Measurements from ENCODE around the gene ZNF121. TPM values are rescaled to one million over a fixed set of nuclear protein-coding genes. Genes with fewer than 3 reads are reported as not detected.

Gene ZNF121
- total and polyA plus RNA-seq, 2 donors (not counting 1 experiment from before 2014, with no cell fraction given): 7.1 to 48.0 TPM

DNA sequence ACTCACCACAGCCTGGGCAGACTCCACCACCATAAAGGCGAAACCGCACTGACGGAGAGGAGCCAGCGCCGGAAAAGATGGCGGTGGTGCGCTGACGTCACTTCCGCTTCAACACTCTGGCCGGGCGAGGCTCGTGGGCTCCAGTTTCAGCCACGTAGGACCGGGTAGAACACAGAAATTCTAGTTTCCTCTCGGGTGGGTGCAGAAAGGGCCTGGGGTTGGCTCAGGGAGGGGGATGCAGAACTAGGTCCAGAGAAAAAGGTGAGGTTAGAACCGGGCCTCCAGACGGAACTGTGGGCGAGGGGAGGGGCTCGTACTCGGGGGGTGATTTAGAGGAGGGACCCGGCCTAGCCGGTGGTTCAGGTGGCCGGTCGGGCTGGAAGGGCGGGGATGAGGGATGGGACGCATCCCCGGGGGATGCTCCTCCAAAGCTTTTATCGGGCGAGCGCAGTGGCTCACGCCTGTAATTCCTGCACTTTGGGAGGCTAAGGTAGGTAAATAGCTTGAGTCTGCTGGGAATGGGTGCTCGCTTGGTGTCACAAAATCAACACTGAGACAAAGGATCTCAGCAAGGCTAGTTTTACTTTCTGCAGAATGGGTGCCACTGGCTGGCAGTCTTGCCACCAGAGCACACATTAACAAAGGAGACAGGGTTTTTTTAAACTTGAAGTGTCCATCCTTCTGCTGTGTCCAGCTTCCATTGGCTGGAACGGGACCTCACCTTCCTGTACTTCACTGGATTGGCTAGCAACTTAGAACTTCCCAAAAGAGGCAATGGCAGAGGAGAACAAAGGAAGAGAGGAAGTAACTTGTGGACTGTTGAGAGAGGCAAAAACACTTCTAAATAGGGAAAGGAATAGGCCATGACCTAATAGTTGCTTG is 37.1 kb upstream of the ZNF121 start, which contains the start of gene ZNF561:
TSS of gene ZNF561 (minus strand) at position 77 of the 882 bp plus-strand sequence. CDS start 1,776 bp downstream, outside the sequence.
- no peak for TF ChIP-seq EZH2 (IDR thresholded peaks at IDR 0.05; ENCODE audit: borderline replicate concordance, insufficient read depth, low read depth, low read length, poor library complexity, severe bottlenecking)
- TF ChIP-seq, protein P1, sequence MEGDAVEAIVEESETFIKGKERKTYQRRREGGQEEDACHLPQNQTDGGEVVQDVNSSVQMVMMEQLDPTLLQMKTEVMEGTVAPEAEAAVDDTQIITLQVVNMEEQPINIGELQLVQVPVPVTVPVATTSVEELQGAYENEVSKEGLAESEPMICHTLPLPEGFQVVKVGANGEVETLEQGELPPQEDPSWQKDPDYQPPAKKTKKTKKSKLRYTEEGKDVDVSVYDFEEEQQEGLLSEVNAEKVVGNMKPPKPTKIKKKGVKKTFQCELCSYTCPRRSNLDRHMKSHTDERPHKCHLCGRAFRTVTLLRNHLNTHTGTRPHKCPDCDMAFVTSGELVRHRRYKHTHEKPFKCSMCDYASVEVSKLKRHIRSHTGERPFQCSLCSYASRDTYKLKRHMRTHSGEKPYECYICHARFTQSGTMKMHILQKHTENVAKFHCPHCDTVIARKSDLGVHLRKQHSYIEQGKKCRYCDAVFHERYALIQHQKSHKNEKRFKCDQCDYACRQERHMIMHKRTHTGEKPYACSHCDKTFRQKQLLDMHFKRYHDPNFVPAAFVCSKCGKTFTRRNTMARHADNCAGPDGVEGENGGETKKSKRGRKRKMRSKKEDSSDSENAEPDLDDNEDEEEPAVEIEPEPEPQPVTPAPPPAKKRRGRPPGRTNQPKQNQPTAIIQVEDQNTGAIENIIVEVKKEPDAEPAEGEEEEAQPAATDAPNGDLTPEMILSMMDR (IDR thresholded peaks at IDR 0.05): no peak
- peaks cover 3% of the 10 kb centered on the region for H3K9me3 Mint-ChIP-seq (ENCODE audit: insufficient read depth)
- Histone ChIP-seq H3K4me3 (ENCODE audit: control extremely low read depth in 1 of 5, extremely low read depth in 1 of 5, insufficient read depth in 1 of 5, low read depth in 2 of 5, low read length in 4 of 5) (peak within 1 kb of the TSS; percentile 56 to 91 (median 89)), H3K27me3 (replicated peaks in 1 of 4; ENCODE audit: control extremely low read depth in 1 of 4, control insufficient read depth in 3 of 4, insufficient read depth in 4 of 4, low read length in 3 of 4) (no peaks in the 10 kb centered on the region), H3K4me2 (replicated peaks; ENCODE audit: low read depth, low read length, poor library complexity, severe bottlenecking) (peak within 1 kb of the TSS; percentile 84), H2AFZ (ENCODE audit: insufficient read depth, low read depth, low read length, poor library complexity, severe bottlenecking) (peak within 1 kb of the TSS; percentile 99), H3K79me2 (ENCODE audit: control insufficient read depth, insufficient read depth, low read length) (peaks cover 25% of the 10 kb centered on the region), H3K27ac (ENCODE audit: low read length in 2 of 2) (peak within 1 kb of the TSS; percentile 83 to 94), H3K36me3 (replicated peaks in 1 of 2; ENCODE audit: control extremely low read depth in 1 of 2, control insufficient read depth in 1 of 2, extremely low read depth in 1 of 2, insufficient read depth in 2 of 2, low read length in 1 of 2) (peaks cover 4 to 14% of the 10 kb centered on the region in 2 experiments), H3K4me1 (ENCODE audit: control insufficient read depth in 2 of 2, insufficient read depth in 2 of 2, low read length in 2 of 2) (peaks cover 12 to 21% of the 10 kb centered on the region in 2 donors), H4K20me1 (ENCODE audit: control insufficient read depth, insufficient read depth, low read length, poor library complexity, severe bottlenecking) (no peaks in the 10 kb centered on the region), H3K9me3 (ENCODE audit: control extremely low read depth in 1 of 3, control insufficient read depth in 2 of 3, insufficient read depth in 1 of 3, low read length in 2 of 3) (no peaks in the 10 kb centered on the region), H3K9ac (ENCODE audit: low read length) (peak within 1 kb of the TSS; percentile 95)
- H3K4me1 Mint-ChIP-seq: peaks cover 22% of the 10 kb centered on the region
- CTCF ChIA-PET: interaction anchor here (1.3 to 1.9 kb wide), 2 partner anchors 174 to 177 kb away, joined by 3 to 6 read pairs; no protein-coding TSS in a partner anchor
- peak within 1 kb of the TSS; percentile 100 for H3K27ac Mint-ChIP-seq
- DNase-seq (peak; percentile 95), ATAC-seq (ENCODE audit: low read depth) (peak; percentile 86)
- peaks cover 2% of the 10 kb centered on the region for H3K27me3 Mint-ChIP-seq
- H3K4me3 Mint-ChIP-seq: peak within 1 kb of the TSS; percentile 100
- under 1% methylated on average over 32 of the region's 33 CpGs for WGBS (ENCODE audit: insufficient coverage)
- intact Hi-C loops (cut with micrococcal nuclease): loop anchor here (1.0 to 10.0 kb wide), 10 partner anchors 37 to 479 kb away; partner anchors contain the start of genes FBXL12, UBL5, ZNF121 and ZNF266
- POLR2A ChIA-PET: interaction anchor here (0.6 to 0.8 kb wide), 2 partner anchors 147 to 164 kb away, joined by 3 to 6 read pairs; partner anchors contain the start of gene ZNF846

Measured in B cell (primary cell).